HG03565 (cell line): ENCODE measurements around the gene TSPYL1.

Experiments
- ATAC-seq: cut with Tn5 transposase; IDR thresholded peaks from one replicate; pipeline ENCODE4 v1.9.1; 2021; ENCODE audit warnings: mild to moderate bottlenecking, moderate library complexity; ENCODE audit not compliant: unreplicated experiment

The TSPYL1 gene

DNA sequence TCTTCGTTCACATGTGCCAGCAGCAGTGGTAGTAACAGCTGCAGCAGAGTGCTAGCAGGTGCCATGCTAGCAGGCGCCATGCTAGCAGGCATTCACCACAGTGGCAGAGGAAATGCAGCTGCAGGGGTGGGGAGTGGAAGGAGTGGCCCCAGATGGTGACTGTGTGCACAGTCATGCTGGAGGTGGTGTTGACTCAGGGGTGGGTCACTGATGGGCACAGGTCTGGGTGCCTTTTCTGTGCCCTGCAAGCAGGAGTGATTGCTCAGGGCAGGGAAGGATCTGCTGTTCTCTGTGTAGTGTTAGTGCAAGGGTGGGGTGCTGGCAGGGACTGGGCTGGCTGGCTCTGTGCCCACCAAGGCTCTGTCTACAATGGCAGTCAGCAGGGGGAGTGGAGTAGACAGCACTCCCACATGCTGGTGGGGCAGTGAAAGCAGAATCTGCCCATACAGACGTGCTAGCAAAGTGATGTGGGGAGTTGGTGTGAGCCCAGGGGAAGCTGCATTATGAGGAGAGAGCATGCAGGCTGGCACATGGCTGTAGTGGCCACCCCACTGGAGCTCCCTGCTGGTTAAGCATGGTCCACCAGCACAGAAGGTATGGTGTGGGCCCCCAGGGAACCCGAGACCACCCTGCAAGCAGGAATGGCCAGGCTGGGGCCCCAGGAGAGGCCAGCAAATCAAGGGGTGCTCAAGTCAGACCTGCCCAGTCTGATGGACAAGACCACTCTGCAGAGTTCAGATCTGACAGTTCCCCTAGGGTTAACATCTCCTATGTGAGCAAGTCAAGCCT is 14.5 kb downstream of the TSPYL1 start:
- ATAC-seq = no peak

DNA sequence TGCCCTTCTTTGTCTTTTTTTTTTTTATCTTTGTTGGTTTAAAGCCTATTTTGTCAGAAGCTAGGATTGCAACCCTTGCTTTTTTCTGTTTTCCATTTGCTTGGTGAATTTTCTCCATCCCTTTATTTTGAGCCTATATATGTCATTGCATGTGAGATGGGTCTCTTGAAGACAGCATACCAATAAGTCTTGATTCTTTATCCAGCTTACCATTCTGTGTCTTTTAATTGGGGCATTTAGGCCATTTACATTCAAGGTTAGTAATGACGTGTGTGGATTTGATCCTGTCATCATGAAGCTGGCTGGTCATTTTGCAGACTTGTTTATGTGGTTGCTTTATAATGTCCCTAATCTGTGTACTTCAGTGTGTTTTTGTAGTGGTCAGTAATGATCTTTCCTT is 16.4 kb downstream of the TSPYL1 start:
- ATAC-seq = no peak

DNA sequence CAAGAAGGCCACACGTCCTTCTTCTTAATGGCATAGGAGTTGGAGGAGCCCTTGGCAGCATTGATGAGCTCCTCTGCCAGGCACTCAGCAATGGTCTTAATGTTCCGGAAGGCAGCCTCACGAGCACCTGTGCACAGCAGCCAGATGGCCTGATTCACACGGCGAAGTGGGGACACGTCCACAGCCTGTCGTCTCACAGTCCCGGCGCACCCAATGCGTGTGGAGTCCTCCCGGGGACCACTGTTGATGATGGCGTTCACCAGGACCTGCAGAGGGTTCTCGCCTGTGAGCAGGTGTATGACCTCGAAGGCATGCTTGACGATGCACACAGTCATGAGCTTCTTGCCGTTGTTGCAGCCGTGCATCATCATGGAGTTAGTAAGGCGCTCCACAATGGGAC is 21.2 kb downstream of the TSPYL1 start:
- ATAC-seq = no peak

DNA sequence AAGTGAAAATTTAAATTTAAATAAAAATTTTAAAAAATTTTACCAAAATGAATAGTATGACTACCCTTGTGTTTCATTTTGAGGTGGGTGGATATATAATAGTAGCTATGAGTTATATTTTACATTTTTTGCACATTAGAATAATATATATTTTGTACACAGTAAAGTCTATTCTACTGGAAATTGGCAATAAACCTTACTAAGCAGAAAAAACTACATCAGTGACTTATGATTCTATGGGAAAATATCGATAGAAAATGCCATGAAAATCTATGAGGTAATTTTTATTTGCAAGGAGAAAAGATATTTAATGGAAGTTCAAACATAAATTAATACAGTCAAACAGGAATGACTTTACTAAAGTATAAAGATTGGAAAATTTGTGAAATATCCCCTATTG is 23.0 kb downstream of the TSPYL1 start:
- no peak for ATAC-seq

DNA sequence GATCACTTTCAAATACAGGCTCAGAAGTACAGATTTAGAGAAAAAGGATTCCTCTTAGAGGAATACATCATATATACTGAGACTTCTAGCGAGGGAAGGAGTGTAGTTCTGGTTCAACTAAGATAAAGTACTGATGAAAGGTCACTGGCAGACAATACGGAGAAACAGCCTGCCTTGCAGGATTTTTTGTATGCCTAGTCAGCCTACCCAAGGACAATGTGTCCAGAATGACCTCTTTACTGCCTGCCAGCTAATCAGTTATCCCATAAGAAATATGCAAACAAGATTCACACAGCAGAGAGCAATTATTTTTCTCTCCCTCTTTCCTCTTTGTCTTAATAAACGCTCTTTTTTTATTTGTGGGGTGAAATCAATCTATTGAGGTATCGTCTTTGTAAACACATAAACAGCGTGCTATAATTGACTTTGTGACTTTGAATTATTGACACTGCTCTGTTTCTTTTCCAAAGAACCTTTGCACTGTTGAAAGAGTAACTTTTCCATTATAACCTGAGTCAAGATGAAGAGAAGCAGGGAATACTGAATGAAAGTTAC is 24.4 kb downstream of the TSPYL1 start:
- no peak for ATAC-seq

DNA sequence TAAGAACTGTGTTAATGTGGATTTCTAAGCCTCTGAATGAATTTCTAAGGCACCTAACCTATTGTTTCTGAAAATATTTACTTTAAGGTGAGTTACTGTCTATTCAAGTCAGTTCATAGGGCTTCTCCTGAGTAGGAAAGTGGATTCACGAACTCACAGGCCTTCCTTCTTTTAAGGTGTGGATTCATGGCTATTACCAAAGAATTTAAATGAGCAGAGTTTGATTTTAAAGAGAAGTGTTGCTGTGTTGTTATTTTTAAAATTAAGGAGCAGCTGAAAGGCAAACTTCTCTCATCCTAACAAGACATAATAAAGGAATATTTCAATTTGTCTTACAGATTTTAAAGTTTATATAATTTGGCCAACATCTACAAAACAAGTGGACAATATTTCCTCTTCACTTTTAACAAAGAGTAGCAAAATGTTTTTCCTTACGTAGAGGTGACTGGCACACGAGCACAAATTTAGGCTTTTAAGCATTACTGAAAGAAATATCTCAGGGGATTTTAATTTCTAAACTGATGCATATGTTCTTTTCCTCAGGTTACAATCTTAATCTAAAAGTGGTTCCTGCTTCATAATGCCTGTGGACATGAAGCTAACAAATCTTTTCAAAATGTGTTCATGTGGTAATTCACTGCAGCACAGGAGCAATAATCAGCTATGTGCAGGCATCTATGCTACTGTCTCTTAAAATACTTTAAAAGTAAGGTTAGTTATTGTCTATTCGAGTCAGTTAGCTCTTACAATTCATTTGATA is 25.3 kb downstream of the TSPYL1 start:
- ATAC-seq = peak; percentile 23

DNA sequence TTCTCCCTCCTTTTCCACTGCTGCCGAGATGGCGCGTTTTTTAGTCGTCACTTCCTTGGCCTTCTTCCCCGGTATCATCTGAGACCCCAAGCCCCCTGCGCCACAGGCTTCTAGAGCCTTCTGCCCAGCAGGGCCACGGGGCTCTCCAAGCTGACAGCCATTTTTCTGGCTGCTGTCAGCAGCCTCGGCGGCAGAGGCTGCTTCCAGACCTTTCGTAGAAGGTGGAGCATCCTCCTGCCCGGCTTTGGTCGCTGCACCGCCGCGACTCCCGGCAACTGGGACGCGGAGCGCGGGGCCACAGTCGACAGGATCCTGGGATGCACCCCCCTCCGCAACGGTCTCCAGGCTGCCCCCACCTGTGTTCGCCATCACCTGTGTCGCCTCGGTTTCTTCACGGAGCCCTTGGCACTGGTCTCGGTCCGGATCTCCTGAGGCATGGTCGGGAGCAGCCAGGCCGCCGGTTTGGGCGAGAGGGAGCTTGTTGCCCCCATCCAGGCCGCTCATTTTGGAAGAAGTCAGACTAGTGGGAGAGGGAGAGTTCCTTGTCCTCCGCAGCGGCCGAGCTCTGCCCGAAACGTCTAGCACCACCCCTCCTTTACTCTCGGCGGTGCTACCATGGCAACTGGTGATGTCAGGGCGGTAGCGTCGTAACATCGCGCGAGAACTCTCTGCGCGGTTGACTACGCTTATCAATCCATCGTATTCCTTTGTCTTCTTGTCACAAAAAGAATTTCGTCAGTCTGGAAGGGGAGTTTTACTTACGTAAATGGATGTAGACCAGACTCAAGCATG is 26.0 kb downstream of the TSPYL1 start, which contains the start of gene TSPYL4:
TSPYL4 (minus strand) TSS at position 571 of the 792 bp plus-strand sequence; CDS start at position 504, 67 bp downstream.
- ATAC-seq = peak; percentile 99

DNA sequence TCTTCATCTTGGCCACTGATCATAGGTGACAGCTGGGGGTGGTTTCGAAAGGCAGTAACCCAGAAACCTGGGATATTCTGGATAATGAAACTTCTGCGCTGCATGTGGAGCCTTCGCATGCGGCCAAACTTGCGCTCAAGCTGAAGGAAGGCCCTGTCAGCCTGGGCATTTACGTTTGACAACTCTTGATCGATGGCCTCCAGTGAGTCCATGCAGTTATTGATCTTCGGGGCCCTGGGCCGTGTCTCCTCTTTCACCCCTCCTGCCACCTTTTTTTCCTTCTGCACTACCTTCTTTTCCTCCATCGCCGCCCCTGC is 26.6 kb downstream of the TSPYL1 start:
- ATAC-seq = no peak

DNA sequence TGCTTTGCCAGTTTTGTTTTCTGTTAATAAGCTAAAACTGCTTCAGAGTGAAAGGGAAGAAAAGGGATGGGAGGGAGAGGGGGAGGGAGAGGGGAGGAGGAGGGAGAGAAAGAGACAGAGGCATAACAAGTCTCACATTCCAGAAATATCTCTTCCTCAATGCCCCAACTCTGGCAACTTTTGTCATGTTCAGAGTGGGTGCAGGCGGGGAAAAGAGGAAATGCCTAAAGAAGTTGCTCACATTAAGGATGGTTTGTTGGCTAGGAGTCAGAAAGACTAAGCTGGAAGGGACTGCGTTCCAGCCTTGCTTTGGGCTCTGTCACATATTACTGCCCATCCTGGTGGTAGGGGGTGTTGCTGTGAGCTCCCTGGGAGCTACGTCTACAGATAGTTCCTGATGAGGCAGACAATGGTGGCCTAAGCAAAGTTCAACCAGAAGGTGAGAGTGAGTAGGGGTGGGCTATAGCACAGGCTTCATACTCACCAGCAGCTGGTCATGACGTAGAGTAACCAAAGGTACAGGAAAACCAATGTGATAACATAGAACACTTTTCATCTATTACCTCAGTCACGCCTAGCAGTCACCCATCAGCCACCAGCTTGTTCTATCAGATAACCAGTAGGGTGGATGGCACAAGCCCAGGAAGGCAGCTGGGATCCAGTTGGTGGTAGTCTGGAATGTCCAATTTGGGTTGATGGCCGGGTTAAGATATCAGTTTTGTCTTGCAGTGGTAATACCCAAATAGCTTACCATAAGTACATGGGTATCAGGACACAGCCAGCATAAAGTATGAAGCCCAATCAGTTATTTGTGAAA is 28.0 kb downstream of the TSPYL1 start:
- no peak for ATAC-seq

DNA sequence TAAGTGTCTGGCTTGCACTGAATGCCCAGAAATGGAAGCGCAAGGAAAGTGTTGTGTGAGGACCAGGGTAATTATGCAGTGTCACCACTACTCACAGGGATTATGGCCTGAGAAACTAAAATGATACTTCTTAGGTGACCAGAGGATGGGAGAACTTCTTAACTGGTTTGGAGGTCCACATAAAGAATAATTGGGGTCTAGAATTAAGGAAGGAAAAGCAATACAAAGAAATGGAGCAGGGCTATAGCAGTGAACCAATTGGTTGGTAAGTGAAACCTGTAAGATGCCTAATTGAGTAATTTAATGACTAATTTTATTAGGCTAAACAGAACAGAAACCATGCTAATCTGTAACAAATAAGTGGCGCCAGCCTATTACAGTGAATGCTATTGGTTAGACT is 31.2 kb downstream of the TSPYL1 start:
- ATAC-seq = no peak

DNA sequence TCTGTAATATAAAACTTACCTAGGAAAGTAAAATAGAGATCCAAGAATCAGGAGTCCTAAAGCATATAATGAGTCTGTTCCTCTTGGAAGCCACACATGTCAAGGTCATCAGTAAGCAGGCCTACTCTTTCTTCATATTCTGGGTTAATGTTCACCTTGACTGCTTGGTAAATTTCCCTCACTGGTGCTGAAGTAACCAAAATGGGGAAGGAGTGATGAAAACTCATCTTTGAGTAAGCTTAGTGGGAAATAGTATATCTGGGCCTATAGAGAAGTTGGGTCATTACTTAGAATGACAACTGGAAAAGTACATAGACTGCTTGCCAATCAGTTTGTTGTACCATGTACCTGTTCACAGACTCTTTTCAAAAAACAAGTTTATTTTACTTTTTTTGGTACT is 32.4 kb downstream of the TSPYL1 start:
- no peak for ATAC-seq

DNA sequence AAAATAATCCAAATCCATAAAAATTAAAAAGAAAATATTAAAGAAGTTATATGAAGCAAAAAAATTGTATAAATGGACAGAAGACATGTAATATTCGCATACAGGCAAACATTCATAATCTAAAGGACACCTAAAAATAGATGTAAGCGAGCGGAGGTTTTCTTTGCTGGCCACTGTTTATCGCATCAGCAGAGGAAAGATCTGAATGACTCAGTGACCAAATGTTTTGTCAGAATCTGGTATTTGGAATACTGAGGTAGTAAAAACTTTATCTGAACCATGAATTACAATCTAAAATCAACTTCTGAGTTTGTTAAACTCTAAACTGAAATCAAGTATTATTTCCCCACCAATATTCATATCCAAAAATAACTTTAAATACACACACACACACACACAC is 33.6 kb downstream of the TSPYL1 start:
- ATAC-seq = no peak

DNA sequence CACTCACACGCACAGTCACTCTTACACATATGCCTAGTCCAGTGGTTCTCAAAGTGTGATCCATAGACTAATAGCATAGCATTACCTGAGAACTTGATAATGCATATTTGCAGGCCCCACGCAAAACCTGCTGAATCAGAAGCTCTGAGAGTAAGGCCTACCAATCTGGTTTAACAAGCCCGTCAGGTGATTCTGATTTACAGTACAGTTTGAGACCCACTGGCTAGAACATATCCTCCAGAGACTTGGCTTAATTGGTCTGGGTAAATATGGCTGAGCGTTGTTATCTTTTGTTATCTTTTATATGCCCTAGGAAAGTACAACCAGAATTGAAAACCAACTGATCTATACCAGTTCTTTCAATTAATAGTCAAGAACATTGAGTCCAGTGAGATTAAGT is 35.4 kb downstream of the TSPYL1 start:
- ATAC-seq = no peak

DNA sequence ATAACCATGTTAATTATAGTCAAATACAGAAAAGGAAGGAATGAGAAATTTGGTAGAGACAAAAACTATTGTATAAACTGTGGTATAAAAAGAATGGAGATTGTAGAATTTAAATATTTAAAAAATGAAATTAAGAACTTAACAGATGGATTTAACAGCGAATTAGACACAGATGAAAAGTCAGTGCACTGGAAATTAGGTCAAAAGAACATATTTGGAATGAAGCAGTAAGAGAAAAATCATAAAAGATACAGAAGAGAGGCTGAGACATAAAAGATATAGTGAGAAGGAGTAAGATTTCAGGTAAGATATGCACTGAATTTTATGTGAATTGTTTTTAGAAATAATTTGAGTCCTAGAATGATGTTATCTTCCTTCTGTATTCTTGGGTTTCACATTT is 39.9 kb downstream of the TSPYL1 start:
- ATAC-seq = no peak

DNA sequence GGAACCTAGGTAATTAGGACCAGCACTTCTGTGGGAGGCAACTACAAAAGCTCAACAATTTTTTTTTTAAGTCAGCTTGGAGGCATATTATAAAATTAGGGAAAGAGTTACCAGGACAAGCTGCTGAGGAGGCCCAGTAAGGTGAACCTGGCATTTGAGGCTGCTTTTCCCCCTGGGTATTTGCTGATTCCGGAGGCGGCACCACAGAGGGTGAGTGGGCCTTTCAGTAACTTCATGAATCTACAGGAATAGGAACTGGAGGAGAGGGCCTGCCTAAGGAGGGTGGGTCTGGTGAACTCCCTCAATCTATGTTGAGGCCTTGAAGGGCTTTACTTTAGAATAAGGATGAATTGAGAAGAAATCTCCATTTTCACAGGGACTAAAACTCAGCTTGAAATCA is 40.5 kb downstream of the TSPYL1 start:
- ATAC-seq = no peak

DNA sequence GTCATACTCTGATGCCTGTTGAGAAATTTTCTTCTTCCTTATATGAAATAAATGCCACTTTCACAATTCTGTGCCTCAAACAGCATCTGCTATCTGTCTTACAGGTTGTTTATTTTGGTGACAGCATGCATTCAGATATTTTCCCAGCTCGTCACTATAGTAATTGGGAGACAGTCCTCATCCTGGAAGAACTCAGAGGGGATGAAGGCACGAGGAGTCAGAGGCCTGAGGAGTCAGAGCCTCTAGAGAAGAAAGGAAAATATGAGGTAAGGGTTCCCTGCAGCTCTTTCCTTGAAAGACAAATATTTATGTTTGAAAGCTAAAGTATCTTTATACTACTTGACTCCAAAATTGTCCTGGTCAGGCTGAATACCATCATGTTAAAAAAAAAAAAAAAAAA is 41.6 kb downstream of the TSPYL1 start:
- no peak for ATAC-seq

DNA sequence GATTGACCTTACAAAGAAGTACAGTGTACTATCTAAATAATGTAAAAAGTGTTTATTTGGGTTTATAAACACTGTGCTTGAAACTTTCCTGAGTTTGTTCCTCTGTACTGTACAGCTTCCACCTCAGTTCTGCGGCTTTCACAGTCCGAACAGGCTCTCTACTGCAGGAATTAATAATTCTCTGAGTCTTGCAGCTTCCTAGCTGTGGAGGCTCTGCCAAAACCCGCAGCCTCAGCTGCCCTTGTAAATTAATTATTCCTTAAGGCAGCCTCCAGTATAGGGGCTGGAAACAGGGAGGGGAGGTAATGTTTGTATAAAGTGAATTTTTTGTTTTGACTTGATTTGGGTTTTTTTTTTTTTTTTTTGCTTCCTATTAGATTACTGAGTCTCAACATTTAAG is 45.0 kb downstream of the TSPYL1 start:
- ATAC-seq = no peak

DNA sequence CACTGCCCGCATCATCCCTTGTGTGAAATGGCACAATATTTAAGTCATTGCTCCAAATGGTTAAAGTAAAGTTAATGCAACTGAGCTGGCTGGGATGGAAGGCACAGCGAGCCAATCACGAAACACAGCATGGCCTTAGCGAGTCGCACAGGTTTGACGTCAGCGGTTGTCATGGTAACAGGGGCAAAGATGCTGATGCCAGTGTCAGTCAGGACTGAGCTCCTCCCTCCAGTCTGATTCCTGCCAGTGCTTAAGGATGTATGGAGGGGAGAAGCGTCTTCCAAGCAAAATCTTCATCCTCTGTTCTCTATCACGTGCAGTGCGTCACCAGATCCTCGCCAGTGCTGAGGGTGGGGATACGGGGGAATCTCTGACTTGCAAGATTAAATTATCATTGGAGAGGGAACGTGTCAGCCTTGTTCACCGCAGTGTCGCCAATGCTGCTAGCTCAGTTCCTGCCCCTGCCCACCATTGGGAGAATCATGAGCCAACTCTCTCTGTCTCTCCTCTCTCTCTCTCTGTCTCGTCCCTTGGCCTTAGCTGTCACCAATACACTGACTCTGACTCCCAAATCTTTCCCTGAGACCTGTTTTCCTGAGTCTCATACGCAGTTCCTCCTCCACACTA is 50.3 kb downstream of the TSPYL1 start:
- ATAC-seq = no peak
